Gastrocnemius medialis (tissue), 4 donors: ENCODE measurements around the gene OR6X1. TPM values are rescaled to one million over a fixed set of nuclear protein-coding genes. Genes with fewer than 3 reads are reported as not detected.
"Not testable (repeated sequence)": the region's sequence is repeated elsewhere in the genome, so short reads cannot be mapped to it uniquely, and the experiment has no call there.

Experiments
- ATAC-seq, 2 donors: fragments of 150-250 bp; one replicate each; pipeline ENCODE4 v1.9.1; 2016
- DNase-seq, 2 donors: peaks; one replicate each; pipeline ENCODE4 v3.0.0-alpha.2; 2019
- H3K27ac ChIP-seq, 4 donors: fragments of 200-600 bp; sonication (generic); 1 replicate in 1 of 4; 2 replicates in 3 of 4; pipeline ENCODE4 v1.5.1; 2016 to 2018; ENCODE audit warnings: mild to moderate bottlenecking in 2 of 4, moderate library complexity in 1 of 4
- H3K27me3 ChIP-seq, 3 donors: fragments of 200-600 bp; sonication (generic) in 2 of 3; 1 replicate in 1 of 3; 2 replicates in 2 of 3; pipeline versions ENCODE4 v1.5.1 to v1.6.0; 2016 to 2019; ENCODE audit warnings: mild to moderate bottlenecking in 1 of 3, moderate library complexity in 1 of 3
- H3K36me3 ChIP-seq, 2 donors: fragments of 200-600 bp; sonication (generic) in 1 of 2; one replicate each; pipeline ENCODE4 v1.5.1; 2017 to 2018
- H3K4me1 ChIP-seq, 2 donors: fragments of 200-600 bp; sonication (generic) in 1 of 2; one replicate each; pipeline ENCODE4 v1.5.1; 2016 to 2017; ENCODE audit warnings: mild to moderate bottlenecking in 2 of 2
- H3K4me3 ChIP-seq, 4 donors: fragments of 200-600 bp; sonication (generic) in 3 of 4; 1 replicate in 1 of 4; 2 replicates in 3 of 4; pipeline ENCODE4 v1.5.1; 2016 to 2019; ENCODE audit warnings: mild to moderate bottlenecking in 2 of 4
- H3K9me3 ChIP-seq, 3 donors: fragments of 200-600 bp; sonication (generic) in 2 of 3; 1 replicate in 1 of 3; 2 replicates in 2 of 3; pipeline ENCODE4 v1.5.1; 2016 to 2019
- CTCF ChIP-seq, 5 experiments: fragments of 450-650 bp in 3 of 5; fragments of 200-600 bp in 2 of 5; sonication (generic) in 2 of 5; IDR thresholded peaks in 4 of 5; conservative IDR thresholded peaks in 1 of 5; 1 replicate in 4 of 5; 2 replicates in 1 of 5; pipeline ENCODE4 v1.5.1; 2016 to 2019; ENCODE audit warnings: antibody characterized with exemption in 5 of 5, mild to moderate bottlenecking in 3 of 5, moderate library complexity in 3 of 5
- POLR2A ChIP-seq, 2 donors: fragments of 450-650 bp; IDR thresholded peaks; one replicate each; pipeline ENCODE4 v1.6.1; 2017; ENCODE audit warnings: antibody characterized with exemption in 2 of 2, mild to moderate bottlenecking in 2 of 2, moderate library complexity in 2 of 2
- in situ Hi-C, 4 donors: fragments of 200-750 bp; cut with MboI; loops; one replicate each; pipeline versions ENCODE4 v1.15.0 to v1.8.0; 2017; ENCODE audit warnings: low sequenced_read_pairs in 4 of 4
- intact Hi-C: fragments of 100-400 bp; cut with DNase I; formaldehyde crosslinking; loops from one replicate; pipeline ENCODE4 v1.15.1; 2023; ENCODE audit warnings: low total_unique reads
- total RNA-seq, 4 donors: library from RNA; depleted of rRNA; stranded (reverse); fragments of >200 nt; gene quantifications; one replicate each; pipeline versions ENCODE4 v1.1.0 to v1.2.3, GENCODE V29; 2016

Gene OR6X1
- total RNA-seq, 4 donors from 2014 or later, result not detected

DNA sequence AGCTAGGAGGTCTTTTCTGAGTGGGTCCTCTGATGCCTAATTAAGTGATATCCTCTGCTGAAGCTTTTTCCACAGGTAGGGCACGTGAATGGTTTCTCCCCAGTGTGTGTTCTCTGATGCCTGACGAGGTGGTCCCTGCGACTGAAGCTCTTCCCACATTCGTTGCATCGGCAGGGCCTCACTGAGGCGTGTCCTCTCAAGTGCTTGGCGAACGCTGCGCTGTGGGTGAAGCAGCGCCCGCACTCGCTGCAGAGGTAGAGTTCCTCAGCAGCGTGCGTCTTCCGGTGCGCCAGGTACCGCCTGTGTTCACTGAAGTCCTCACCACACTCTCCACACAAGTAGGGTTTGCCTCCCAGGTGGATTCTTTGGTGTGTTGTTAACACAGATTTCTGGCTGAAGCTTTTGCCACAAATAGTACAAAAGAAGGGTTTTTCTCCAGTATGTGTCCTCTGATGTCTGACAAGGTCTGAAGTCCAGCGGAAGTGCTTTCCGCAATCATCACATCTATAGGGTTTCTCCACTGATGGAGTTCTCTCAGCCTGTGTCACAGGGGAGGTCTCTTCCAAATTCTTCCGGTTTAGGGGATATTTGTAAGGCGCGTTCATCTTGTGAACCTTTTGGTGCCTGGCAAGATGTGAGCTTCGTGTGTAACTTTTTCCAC, 28.2 kb downstream of the OR6X1 start:
- in situ Hi-C loops (no loop called here), intact Hi-C loops (no loop called here)
- ATAC-seq (no peak), DNase-seq (no peak)
- H3K27ac ChIP-seq, result no peak overlapping the region
- no peaks in the 10 kb centered on the region for H3K4me1 ChIP-seq
- no peaks in the 10 kb centered on the region for H3K9me3 ChIP-seq
- peaks cover 7 to 65% of the 10 kb centered on the region in 2 donors for H3K36me3 ChIP-seq
- TF ChIP-seq POLR2A (IDR thresholded peaks at IDR 0.05) (no peak), CTCF (IDR thresholded peaks at IDR 0.05 in 4 of 5, conservative IDR thresholded peaks at IDR 0.05 in 1 of 5) (no peak)
- H3K27me3 ChIP-seq, result no peaks in the 10 kb centered on the region
- no peak overlapping the region for H3K4me3 ChIP-seq

DNA sequence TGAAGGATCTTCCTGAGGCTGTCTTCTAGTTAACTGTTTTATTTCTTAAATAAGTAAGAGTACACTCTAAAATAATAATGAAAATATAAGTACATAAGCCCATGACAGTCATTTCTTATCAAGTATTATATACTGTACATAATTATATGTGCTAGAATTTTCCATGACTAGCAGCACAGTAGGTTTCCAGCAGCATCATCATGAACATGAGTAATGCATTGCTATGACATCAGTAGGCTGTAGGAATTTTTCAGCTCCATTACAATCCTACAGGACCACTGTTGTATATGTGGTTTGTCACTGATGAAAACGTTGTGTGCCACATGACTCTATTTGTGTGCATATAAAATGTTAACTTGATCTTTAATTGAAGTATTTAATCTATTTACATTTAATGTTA, 34.9 kb downstream of the OR6X1 start:
- no peak overlapping the region for H3K4me3 ChIP-seq
- in situ Hi-C loops, result no loop called here
- H3K9me3 ChIP-seq, result no peaks in the 10 kb centered on the region
- ATAC-seq, result no peak
- peaks cover 0 to 2% of the 10 kb centered on the region in 2 donors for H3K36me3 ChIP-seq
- no peak for DNase-seq
- no peaks in the 10 kb centered on the region for H3K27me3 ChIP-seq
- H3K27ac ChIP-seq, result no peak overlapping the region
- no peaks in the 10 kb centered on the region for H3K4me1 ChIP-seq
- intact Hi-C loops, result no loop called here
- TF ChIP-seq CTCF (IDR thresholded peaks at IDR 0.05 in 4 of 5, conservative IDR thresholded peaks at IDR 0.05 in 1 of 5) (no peak), POLR2A (IDR thresholded peaks at IDR 0.05) (no peak)

DNA sequence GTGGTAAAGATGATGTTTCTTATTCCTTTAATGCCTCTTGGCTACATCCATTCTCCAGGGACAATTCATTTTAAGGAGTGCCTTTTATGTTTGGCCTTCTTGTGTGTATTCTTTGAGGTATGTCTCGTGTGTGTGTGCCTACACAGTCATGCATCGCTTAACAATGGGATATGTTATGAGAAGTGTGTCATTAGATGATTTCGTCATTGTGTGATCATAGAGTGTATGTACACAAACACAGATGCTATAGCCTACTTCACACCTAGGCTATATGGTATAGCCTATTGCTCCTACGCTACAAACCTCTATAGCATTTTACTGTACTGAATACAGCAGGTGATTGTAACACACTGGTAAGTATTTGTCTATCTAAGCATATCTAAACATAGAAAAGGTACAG, 35.8 kb downstream of the OR6X1 start:
- DNase-seq, result no peak
- TF ChIP-seq POLR2A (IDR thresholded peaks at IDR 0.05), result no peak
- TF ChIP-seq CTCF (IDR thresholded peaks at IDR 0.05 in 4 of 5, conservative IDR thresholded peaks at IDR 0.05 in 1 of 5), result no peak
- Histone ChIP-seq H3K36me3 (no peaks in the 10 kb centered on the region), H3K4me3 (no peak overlapping the region), H3K27me3 (no peaks in the 10 kb centered on the region), H3K9me3 (no peaks in the 10 kb centered on the region), H3K27ac (no peak overlapping the region), H3K4me1 (no peaks in the 10 kb centered on the region)
- in situ Hi-C loops, result no loop called here
- no peak for ATAC-seq
- intact Hi-C loops, result no loop called here

GRCh38 chr11:123718063-123718462, 36.3 kb downstream of the OR6X1 start:
- in situ Hi-C loops (no loop called here), intact Hi-C loops (no loop called here)
- TF ChIP-seq POLR2A (IDR thresholded peaks at IDR 0.05), result no peak
- no peak for TF ChIP-seq CTCF (IDR thresholded peaks at IDR 0.05 in 4 of 5, conservative IDR thresholded peaks at IDR 0.05 in 1 of 5)
- ATAC-seq, result no peak
- no peaks in the 10 kb centered on the region for H3K27me3 ChIP-seq
- no peak overlapping the region for H3K27ac ChIP-seq
- H3K9me3 ChIP-seq, result no peaks in the 10 kb centered on the region
- H3K36me3 ChIP-seq, result no peaks in the 10 kb centered on the region
- no peak for DNase-seq
- no peak overlapping the region for H3K4me3 ChIP-seq
- H3K4me1 ChIP-seq, result no peaks in the 10 kb centered on the region

- in situ Hi-C loops, ATAC-seq, intact Hi-C loops, H3K4me1 ChIP-seq, H3K27ac ChIP-seq, H3K4me3 ChIP-seq, H3K27me3 ChIP-seq, DNase-seq, H3K9me3 ChIP-seq, H3K36me3 ChIP-seq: not testable (repeated sequence)
These were observed 41.7 kb downstream of the OR6X1 start for GRCh38 chr11:123712627-123713026.
